ENCODE measurements around the gene CYTH3. TPM values are rescaled to one million over a fixed set of nuclear protein-coding genes. Genes with fewer than 3 reads are reported as not detected.

The CYTH3 gene
- total RNA-seq, 1 experiment from 2014 or later = 29.1 TPM

DNA sequence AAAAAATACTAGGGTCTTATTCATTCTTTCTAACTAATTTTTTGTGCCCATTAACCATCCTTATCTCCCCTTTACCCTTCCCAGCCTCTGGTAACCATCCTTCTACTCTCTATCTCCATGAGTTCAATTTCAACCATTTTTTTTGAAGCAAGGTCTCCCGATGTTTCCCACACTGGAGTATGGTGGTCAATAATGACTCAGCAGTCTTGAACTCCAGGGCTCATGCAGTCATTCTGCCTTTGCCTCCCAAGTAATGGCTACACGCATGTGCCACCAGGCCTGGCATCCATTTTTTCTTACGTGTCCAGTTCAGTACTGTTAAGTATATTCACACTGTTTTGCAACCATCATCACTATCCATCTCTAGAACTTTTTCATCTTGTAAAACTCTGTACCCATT, 60.4 kb downstream of the CYTH3 start:
- no TSS peak for BruUV-seq (replicated peaks)
- POLR2A ChIA-PET = no interaction called here
- no peaks in the 10 kb centered on the region for H3K4me1 ChIP-seq
- no peak overlapping the region for H3K4me3 ChIP-seq (ENCODE audit: low read depth, low read length)
- TF ChIP-seq CTCF (IDR thresholded peaks at IDR 0.05; ENCODE audit: insufficient read depth in 1 of 2, low read depth in 1 of 2, low read length in 1 of 2, severe bottlenecking in 1 of 2, unreplicated experiment in 1 of 2) = no peak
- H3K36me3 ChIP-seq (ENCODE audit: control insufficient read depth, insufficient read depth, low read length) = no peaks in the 10 kb centered on the region
- CTCF ChIA-PET = no interaction called here
- H3K4me3 Mint-ChIP-seq (ENCODE audit: unreplicated experiment) = no peak overlapping the region
- H3K36me3 Mint-ChIP-seq (ENCODE audit: insufficient read depth, unreplicated experiment) = no peaks in the 10 kb centered on the region
- H3K4me1 Mint-ChIP-seq (ENCODE audit: low read depth, unreplicated experiment) = no peaks in the 10 kb centered on the region
- no peak for DNase-seq
- no peaks in the 10 kb centered on the region for H3K9me3 ChIP-seq
- no peaks in the 10 kb centered on the region for H3K27me3 Mint-ChIP-seq (ENCODE audit: insufficient read depth, unreplicated experiment)
- no peak overlapping the region for H3K27ac Mint-ChIP-seq (ENCODE audit: unreplicated experiment)
- intact Hi-C loops (cut with micrococcal nuclease; ENCODE audit: unreplicated experiment) = no loop called here
- no peaks in the 10 kb centered on the region for H3K27me3 ChIP-seq (replicated peaks; ENCODE audit: control insufficient read depth, insufficient read depth, low read length)
- H3K9me3 Mint-ChIP-seq (ENCODE audit: unreplicated experiment) = no peaks in the 10 kb centered on the region

DNA sequence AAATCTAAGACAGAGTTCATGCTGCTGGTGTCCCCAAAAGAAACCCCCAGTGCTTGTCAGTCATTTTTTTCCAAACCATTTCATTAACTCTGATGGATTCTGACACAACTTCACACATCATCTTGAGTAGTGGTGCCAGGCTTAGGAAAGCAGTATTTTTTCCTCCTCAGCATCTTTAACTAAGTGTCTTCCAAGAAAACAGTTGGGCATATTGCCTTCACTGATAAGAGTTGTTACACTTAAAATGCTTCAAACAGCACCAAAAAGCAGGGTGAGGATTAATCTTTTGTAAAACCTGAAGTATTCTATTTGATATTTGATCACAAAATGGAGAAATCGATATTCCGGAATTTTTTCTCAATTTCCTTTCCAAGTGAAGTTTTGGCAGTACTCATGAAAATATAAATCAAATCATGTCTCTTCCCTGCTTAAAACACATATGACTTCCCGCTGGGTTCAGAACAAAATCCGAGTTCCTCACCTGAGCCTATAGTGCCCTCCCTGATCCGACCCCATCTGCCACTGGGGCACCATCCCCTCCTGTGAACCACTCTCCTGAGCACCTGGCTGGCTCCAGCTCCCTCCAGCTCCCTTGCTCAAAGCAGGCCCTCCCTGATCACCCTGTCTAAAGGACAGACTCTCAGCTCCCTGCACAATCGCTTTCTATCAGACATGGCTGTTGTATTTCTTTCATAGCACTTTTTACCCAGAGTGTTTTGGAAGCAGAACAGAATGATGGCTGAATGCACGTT, 61.6 kb downstream of the CYTH3 start:
- Mint-ChIP-seq H3K27ac (ENCODE audit: unreplicated experiment) (no peak overlapping the region), H3K4me1 (ENCODE audit: low read depth, unreplicated experiment) (no peaks in the 10 kb centered on the region), H3K9me3 (ENCODE audit: unreplicated experiment) (no peaks in the 10 kb centered on the region), H3K36me3 (ENCODE audit: insufficient read depth, unreplicated experiment) (no peaks in the 10 kb centered on the region), H3K4me3 (ENCODE audit: unreplicated experiment) (no peak overlapping the region), H3K27me3 (ENCODE audit: insufficient read depth, unreplicated experiment) (no peaks in the 10 kb centered on the region)
- no peak for TF ChIP-seq CTCF (IDR thresholded peaks at IDR 0.05; ENCODE audit: insufficient read depth in 1 of 2, low read depth in 1 of 2, low read length in 1 of 2, severe bottlenecking in 1 of 2, unreplicated experiment in 1 of 2)
- BruUV-seq (replicated peaks) = no TSS peak
- no peaks in the 10 kb centered on the region; the same call in 1 of the 2 replicates for H3K4me1 ChIP-seq
- H3K27me3 ChIP-seq (replicated peaks; ENCODE audit: control insufficient read depth, insufficient read depth, low read length) = no peaks in the 10 kb centered on the region
- no peaks in the 10 kb centered on the region for H3K9me3 ChIP-seq
- intact Hi-C loops (cut with micrococcal nuclease; ENCODE audit: unreplicated experiment) = no loop called here
- POLR2A ChIA-PET = no interaction called here
- no peak overlapping the region for H3K4me3 ChIP-seq (ENCODE audit: low read depth, low read length)
- CTCF ChIA-PET = no interaction called here
- H3K36me3 ChIP-seq (ENCODE audit: control insufficient read depth, insufficient read depth, low read length) = no peaks in the 10 kb centered on the region
- no peak for DNase-seq

- Mint-ChIP-seq H3K4me1 (ENCODE audit: low read depth, unreplicated experiment) (no peaks in the 10 kb centered on the region), H3K4me3 (ENCODE audit: unreplicated experiment) (no peak overlapping the region), H3K9me3 (ENCODE audit: unreplicated experiment) (no peaks in the 10 kb centered on the region), H3K27ac (ENCODE audit: unreplicated experiment) (no peak overlapping the region), H3K27me3 (ENCODE audit: insufficient read depth, unreplicated experiment) (no peaks in the 10 kb centered on the region), H3K36me3 (ENCODE audit: insufficient read depth, unreplicated experiment) (no peaks in the 10 kb centered on the region)
- CTCF ChIA-PET = interaction anchor here (0.5 kb wide), 1 partner anchor 13 kb away, joined by 5 read pairs; no protein-coding TSS in a partner anchor
- Histone ChIP-seq H3K4me1 (no peaks in the 10 kb centered on the region; the same call in 1 of the 2 replicates), H3K9me3 (no peaks in the 10 kb centered on the region), H3K27me3 (replicated peaks; ENCODE audit: control insufficient read depth, insufficient read depth, low read length) (no peaks in the 10 kb centered on the region), H3K36me3 (ENCODE audit: control insufficient read depth, insufficient read depth, low read length) (no peaks in the 10 kb centered on the region), H3K4me3 (ENCODE audit: low read depth, low read length) (no peak overlapping the region)
- intact Hi-C loops (cut with micrococcal nuclease; ENCODE audit: unreplicated experiment) = no loop called here
- no TSS peak for BruUV-seq (replicated peaks)
- no peak for TF ChIP-seq CTCF (IDR thresholded peaks at IDR 0.05; ENCODE audit: insufficient read depth in 1 of 2, low read depth in 1 of 2, low read length in 1 of 2, severe bottlenecking in 1 of 2, unreplicated experiment in 1 of 2)
- DNase-seq = no peak
- POLR2A ChIA-PET = interaction anchor here (0.5 kb wide), 1 partner anchor 87 kb away, joined by 4 read pairs; no protein-coding TSS in a partner anchor
These were observed 63.1 kb downstream of the CYTH3 start for GRCh38 chr7:6209340-6209739.
